Spleen (tissue), 11 donors: ENCODE results near the gene ZNF385A. TPM values are rescaled to one million over a fixed set of nuclear protein-coding genes. Genes with fewer than 3 reads are reported as not detected.

ENCODE experiments used
- DNase-seq: peaks from one replicate; pipeline ENCODE4 v3.0.0-alpha.2; 2020
- H3K27ac ChIP-seq, 8 donors: fragments of 200-600 bp; sonication (generic) in 7 of 8; 1 replicate in 4 of 8; 2 replicates in 4 of 8; pipeline versions ENCODE4 v1.5.0 to v1.8.0; 2016 to 2021; ENCODE audit warnings: inconsistent platforms in 4 of 8, mild to moderate bottlenecking in 4 of 8, moderate library complexity in 1 of 8
- H3K27me3 ChIP-seq, 7 donors: fragments of 200-600 bp; sonication (generic) in 6 of 7; replicated peaks in 1 of 7; 1 replicate in 4 of 7; 2 replicates in 3 of 7; pipeline versions ENCODE4 v1.5.0 to v1.8.0; 2016 to 2021; ENCODE audit warnings: inconsistent platforms in 3 of 7, mild to moderate bottlenecking in 1 of 7
- H3K36me3 ChIP-seq, 6 donors: fragments of 200-600 bp; sonication (generic) in 5 of 6; 1 replicate in 4 of 6; 2 replicates in 2 of 6; pipeline versions ENCODE4 v1.5.0 to v1.8.0; 2016 to 2021; ENCODE audit warnings: inconsistent platforms in 2 of 6
- H3K4me1 ChIP-seq, 6 donors: fragments of 200-600 bp; sonication (generic) in 5 of 6; 1 replicate in 3 of 6; 2 replicates in 3 of 6; pipeline versions ENCODE4 v1.5.0 to v1.8.0; 2016 to 2021; ENCODE audit warnings: inconsistent platforms in 3 of 6
- H3K4me3 ChIP-seq, 8 donors: fragments of 200-600 bp; sonication (generic) in 7 of 8; 1 replicate in 4 of 8; 2 replicates in 4 of 8; pipeline versions ENCODE4 v1.5.0 to v1.8.0; 2016 to 2021; ENCODE audit warnings: inconsistent platforms in 4 of 8, mild to moderate bottlenecking in 4 of 8, moderate library complexity in 2 of 8
- H3K9me3 ChIP-seq, 8 donors: fragments of 200-600 bp; sonication (generic) in 7 of 8; 1 replicate in 4 of 8; 2 replicates in 4 of 8; pipeline versions ENCODE4 v1.5.0 to v1.8.0; 2016 to 2021; ENCODE audit warnings: inconsistent platforms in 4 of 8
- POLR2A ChIP-seq, 3 donors: fragments of 450-650 bp; IDR thresholded peaks; one replicate each; pipeline ENCODE4 v1.5.1; 2017; ENCODE audit warnings: antibody characterized with exemption in 3 of 3, mild to moderate bottlenecking in 1 of 3
- POLR2AphosphoS5 ChIP-seq, 3 donors: sonication (generic); formaldehyde crosslinking; IDR thresholded peaks; one replicate each; pipeline ENCODE4 v1.5.1; 2017; ENCODE audit warnings: antibody characterized with exemption in 3 of 3
- WGBS, 5 donors: extraction: QIAGEN DNeasy Blood & Tissue Kit in 3 of 5; methylation state at CpG; one replicate each; pipeline versions ENCODE4 v1.1.5 to v1.1.7; 2013 to 2018; 5-methylcytosine and 5-hydroxymethylcytosine counted together
- intact Hi-C: fragments of 100-400 bp; cut with DNase I; formaldehyde crosslinking; loops from one replicate; pipeline ENCODE4 v1.15.0; 2023; ENCODE audit warnings: low total_unique reads
- polyA plus RNA-seq, 3 donors: library from polyadenylated mRNA; stranded (reverse); fragments of 200-250 nt; gene quantifications; one replicate each; pipeline ENCODE4 v1.2.1, GENCODE V29; 2013
- total RNA-seq, 7 donors: library from RNA; depleted of rRNA in 3 of 7; stranded (reverse); fragments of >200 nt in 3 of 7; fragmentation: NEBNext Ultra II Directional in 4 of 7; extraction: Animal tissue kit (Norgen Biotek cat#: 25700) in 4 of 7; gene quantifications; one replicate each; pipeline versions ENCODE4 v1.1.0 to v1.2.1, GENCODE V29; 2016 to 2021
- TF ChIP-seq, protein P1 (sequence below), 11 experiments: fragments of 200-600 bp in 7 of 11; fragments of 450-650 bp in 4 of 11; sonication (generic) in 4 of 11; IDR thresholded peaks in 8 of 11; conservative IDR thresholded peaks in 3 of 11; 1 replicate in 7 of 11; 2 replicates in 4 of 11; pipeline versions ENCODE4 v1.4.0 to v1.8.0; 2016 to 2021; ENCODE audit warnings: antibody characterized with exemption in 11 of 11, inconsistent platforms in 4 of 11, mild to moderate bottlenecking in 1 of 11
- donor health status: healthy with polysubstance abuse.
- donor health status: DM: no; HTN: no; CAD: no; lungs with moderate emphysema.
- donor health status: DM: no; HTN: no; CAD: no.
- donor health status: Bipolar disorder and iron deficiency.
- donor health status: healthy.
- donor health status: DM: no; HTN: no; CAD: no.
- donor health status: DM: yes; HTN: yes; CAD: no.

The ZNF385A gene
- total and polyA plus RNA-seq, 10 donors: 7.4 to 40.3 (median 23.4) TPM

DNA sequence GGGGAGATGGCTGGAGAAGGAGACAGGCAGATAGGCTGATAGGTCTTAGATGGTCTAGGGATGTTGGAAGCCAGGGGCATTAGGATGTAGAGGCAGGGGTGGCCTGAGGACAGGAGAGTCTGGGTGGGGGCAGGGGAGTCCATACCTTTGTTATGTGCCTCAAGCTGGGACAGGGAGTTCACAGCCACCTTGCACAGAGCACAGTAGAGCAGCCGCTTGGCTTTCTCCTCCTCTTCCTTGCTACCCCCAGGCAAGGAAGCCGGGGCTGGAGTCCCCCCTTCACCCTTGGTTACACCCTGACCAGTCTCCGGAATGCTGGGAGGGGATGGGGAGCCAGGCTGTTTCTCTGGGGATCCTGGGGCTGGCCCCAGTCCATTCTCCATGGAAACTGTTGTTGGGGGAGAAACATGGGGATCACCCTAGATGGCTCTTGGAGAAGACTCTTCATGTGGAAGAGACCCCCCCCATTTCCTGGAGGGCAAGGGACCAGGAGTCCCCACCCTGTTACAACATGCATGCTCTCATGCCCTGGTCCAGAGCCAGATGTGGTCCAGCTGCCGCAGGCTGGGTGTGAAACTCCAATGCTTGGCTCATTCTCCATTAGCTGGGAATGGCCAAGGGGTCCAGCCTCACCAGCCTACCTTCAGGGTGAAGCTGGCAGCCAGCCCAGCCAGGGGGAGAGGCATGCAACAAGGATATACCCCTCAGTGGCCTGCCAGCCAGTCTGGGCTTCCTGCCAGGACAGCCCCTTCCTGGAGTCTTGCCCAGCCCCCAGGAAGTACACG, 13.0 kb downstream of the ZNF385A start:
- no peaks in the 10 kb centered on the region for H3K9me3 ChIP-seq
- peak overlapping the region in 4 of 8 donors; percentile 16 to 22 (median 21) for H3K27ac ChIP-seq
- TF ChIP-seq, protein P1, sequence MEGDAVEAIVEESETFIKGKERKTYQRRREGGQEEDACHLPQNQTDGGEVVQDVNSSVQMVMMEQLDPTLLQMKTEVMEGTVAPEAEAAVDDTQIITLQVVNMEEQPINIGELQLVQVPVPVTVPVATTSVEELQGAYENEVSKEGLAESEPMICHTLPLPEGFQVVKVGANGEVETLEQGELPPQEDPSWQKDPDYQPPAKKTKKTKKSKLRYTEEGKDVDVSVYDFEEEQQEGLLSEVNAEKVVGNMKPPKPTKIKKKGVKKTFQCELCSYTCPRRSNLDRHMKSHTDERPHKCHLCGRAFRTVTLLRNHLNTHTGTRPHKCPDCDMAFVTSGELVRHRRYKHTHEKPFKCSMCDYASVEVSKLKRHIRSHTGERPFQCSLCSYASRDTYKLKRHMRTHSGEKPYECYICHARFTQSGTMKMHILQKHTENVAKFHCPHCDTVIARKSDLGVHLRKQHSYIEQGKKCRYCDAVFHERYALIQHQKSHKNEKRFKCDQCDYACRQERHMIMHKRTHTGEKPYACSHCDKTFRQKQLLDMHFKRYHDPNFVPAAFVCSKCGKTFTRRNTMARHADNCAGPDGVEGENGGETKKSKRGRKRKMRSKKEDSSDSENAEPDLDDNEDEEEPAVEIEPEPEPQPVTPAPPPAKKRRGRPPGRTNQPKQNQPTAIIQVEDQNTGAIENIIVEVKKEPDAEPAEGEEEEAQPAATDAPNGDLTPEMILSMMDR (IDR thresholded peaks at IDR 0.05 in 8 of 11, conservative IDR thresholded peaks at IDR 0.05 in 3 of 11): peak in 1 of 11 experiments; percentile 14
- TF ChIP-seq POLR2A (IDR thresholded peaks at IDR 0.05): no peak
- intact Hi-C loops: no loop called here
- H3K36me3 ChIP-seq: peaks cover 0 to 37% (median 0%) of the 10 kb centered on the region in 6 donors
- peaks cover 0 to 70% (median 38%) of the 10 kb centered on the region in 6 donors for H3K4me1 ChIP-seq
- DNase-seq: no peak
- 59 to 72% (median 60%) methylated on average over 5 of the region's 5 CpGs for WGBS, 5 donors
- H3K4me3 ChIP-seq: no peak overlapping the region
- H3K27me3 ChIP-seq: no peaks in the 10 kb centered on the region

DNA sequence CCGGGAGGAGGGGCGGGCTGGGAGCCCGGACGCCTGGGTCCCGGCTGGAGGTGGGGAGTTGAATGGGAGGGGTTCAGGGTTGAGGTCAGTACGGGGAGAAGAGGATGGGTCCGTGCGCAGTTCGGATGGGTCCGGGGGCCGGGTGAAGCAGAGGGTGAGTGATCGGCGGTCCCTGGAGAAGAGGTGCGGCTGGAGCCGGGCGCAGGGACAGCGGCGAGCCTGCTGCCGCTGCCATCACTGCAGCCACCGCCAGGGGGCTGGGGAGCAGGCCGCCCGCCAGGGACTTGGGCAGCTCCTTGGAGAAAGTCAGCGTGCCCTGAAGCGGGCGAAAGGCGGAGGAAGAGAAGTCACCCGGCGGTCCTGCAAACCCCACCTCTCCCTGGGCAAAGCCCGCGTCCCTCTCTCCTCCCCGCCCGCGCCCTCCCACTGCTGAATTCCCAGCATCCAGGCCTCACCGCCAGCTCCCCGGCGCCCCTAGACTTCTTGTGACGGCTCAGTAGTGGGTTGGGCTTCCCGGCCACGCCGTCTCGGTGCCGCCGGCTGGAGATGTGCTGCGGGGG, 14.3 kb downstream of the ZNF385A start:
- H3K4me1 ChIP-seq: peaks cover 0 to 67% (median 38%) of the 10 kb centered on the region in 6 donors
- peak overlapping the region in 6 of 8 donors; percentile 11 to 62 (median 30) for H3K4me3 ChIP-seq
- no peaks in the 10 kb centered on the region for H3K27me3 ChIP-seq
- peaks cover 0 to 37% (median 0%) of the 10 kb centered on the region in 6 donors for H3K36me3 ChIP-seq
- intact Hi-C loops: no loop called here
- no peaks in the 10 kb centered on the region for H3K9me3 ChIP-seq
- peak in 2 of 3 donors; percentile 52 to 67 for TF ChIP-seq POLR2AphosphoS5 (IDR thresholded peaks at IDR 0.05)
- no peak for TF ChIP-seq POLR2A (IDR thresholded peaks at IDR 0.05)
- TF ChIP-seq, protein P1 (IDR thresholded peaks at IDR 0.05 in 8 of 11, conservative IDR thresholded peaks at IDR 0.05 in 3 of 11): peak; percentile 32 to 88 (median 81)
- peak; percentile 89 for DNase-seq
- 40 to 72% (median 66%) methylated on average over 20 to 44 of the region's 44 CpGs for WGBS, 5 donors
- H3K27ac ChIP-seq: peak overlapping the region in 2 of 8 donors; percentile 2 to 10

DNA sequence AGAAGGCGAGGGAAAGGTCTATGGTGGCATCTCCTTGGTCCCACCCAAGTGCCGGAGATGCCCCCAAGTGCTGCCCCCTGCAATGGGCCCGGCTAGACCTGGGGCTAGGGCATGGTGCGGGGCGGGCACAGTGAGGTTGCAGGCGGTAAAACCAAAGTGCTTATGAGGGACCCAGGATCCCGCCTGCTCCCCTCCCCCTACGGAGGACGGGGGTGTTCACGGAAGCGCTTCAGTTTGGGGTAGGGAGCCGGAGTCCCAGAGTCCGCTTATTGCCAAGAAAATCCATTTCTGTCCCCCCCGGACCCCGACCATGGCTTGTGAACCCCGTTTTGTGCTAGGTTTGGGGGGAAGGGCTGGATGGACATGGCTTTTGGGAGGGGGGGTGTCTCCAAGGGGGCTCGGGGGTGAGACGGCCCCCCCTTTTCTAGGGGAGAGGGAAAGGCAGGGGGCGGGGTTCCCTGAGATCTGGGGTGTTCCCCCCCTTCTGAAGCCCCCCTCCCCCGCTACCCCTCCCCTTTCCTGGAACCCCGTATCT, 14.9 kb downstream of the ZNF385A start:
- peak overlapping the region in 6 of 8 donors; percentile 19 to 62 (median 30) for H3K4me3 ChIP-seq

More for the DNA sequence above, 14.9 kb downstream of the ZNF385A start:
- TF ChIP-seq, protein P1 (IDR thresholded peaks at IDR 0.05 in 8 of 11, conservative IDR thresholded peaks at IDR 0.05 in 3 of 11): no peak
- TF ChIP-seq POLR2AphosphoS5 (IDR thresholded peaks at IDR 0.05) (no peak), POLR2A (IDR thresholded peaks at IDR 0.05) (no peak)
- 50 to 69% (median 64%) methylated on average over 18 to 21 of the region's 21 CpGs for WGBS, 5 donors
- intact Hi-C loops: loop anchor here (10.0 kb wide), 2 partner anchors 115 to 155 kb away; no protein-coding TSS in a partner anchor
- Histone ChIP-seq H3K36me3 (peaks cover 0 to 37% (median 0%) of the 10 kb centered on the region in 6 donors), H3K27ac (peak overlapping the region in 2 of 8 donors; percentile 41 to 63), H3K9me3 (no peaks in the 10 kb centered on the region), H3K4me1 (peaks cover 0 to 67% (median 40%) of the 10 kb centered on the region in 6 donors), H3K27me3 (no peaks in the 10 kb centered on the region)
- DNase-seq: peak; percentile 74
